Measurements from ENCODE around the gene CPT1A. TPM values are rescaled to one million over a fixed set of nuclear protein-coding genes. Genes with fewer than 3 reads are reported as not detected.

CPT1A gene
- total RNA-seq, result 7.2 TPM

DNA sequence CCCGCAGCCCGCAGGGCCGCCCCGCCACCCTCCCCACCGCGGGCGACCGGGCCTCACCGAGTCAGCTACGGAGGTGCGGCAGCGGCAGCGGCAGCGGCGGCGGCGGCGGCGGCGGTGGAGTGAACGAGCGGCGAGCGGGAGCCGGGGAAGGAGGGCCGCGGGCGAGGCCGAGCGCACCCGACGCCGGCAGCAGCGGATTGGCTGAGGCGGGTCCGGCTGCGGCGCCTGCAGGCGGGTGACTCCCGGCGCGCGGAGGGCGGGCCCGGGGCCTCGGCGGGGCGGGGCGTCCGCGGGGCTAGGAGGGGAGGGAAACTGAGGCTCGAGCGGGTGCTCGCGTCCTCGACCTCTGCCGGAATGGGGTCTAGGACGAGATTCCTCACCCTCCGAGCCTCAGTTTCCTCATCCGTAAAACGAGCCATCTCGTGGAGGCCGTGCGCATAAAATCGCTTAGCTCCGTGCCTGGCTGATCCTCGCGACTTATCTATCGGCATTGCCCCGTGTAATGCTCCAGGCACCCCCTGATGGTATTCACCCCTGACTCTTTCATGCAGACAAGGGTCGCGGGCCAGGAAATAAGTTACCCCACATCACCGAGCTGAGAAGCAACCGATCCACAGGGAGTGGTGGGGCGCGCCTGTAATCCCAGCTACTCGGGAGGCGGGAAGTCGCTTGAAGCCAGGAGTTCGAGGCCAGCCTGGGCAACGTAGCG is at the start of gene CPT1A:
Gene CPT1A, minus strand, starts transcription at position 199 of the 709 bp plus-strand sequence. CDS start 26,442 bp downstream, outside the sequence.

DNA sequence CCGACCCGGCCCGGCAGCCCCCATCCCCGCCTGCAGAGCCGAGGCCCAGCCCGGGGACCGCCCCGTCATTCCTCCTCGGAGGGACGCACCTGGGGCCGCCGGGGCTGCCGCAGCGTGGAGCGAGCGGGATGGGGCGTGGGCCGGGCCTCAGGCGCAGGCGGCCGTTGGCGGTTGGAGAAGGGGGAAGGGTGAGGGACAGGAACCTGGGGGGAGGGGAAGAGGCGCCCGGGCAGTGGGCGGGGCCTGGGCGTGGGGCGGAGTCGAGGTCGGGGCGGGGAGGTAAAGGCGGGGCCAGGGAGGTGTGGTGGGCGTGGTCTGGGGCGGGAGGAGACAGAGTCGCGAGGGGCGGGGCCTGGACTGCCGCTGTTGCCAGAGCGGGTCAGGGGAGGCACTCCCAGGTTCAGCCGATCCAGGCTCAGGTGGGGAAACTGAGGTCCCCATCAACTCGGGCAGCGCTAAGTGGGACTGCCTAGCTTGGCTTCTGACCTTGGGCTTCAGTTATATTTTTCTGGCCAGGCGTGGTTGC is 90.3 kb downstream of the CPT1A start, which contains the start of gene TESMIN:
Gene TESMIN, minus strand, starts transcription at position 190 of the 526 bp plus-strand sequence. CDS start 860 bp downstream, outside the sequence.

Other genes with a start within 250 kb of the CPT1A start
- gene GAL, start 157.4 kb downstream of the CPT1A start, total RNA-seq, result not detected
- not detected for gene TESMIN, start 90.4 kb downstream of the CPT1A start, total RNA-seq
- gene MRPL21, start 61.9 kb upstream of the CPT1A start, total RNA-seq, result 26.9 TPM
- 24.1 TPM for gene IGHMBP2, start 62.0 kb upstream of the CPT1A start, total RNA-seq
- gene MRGPRD, start 139.1 kb upstream of the CPT1A start, total RNA-seq, result not detected
- not detected for gene MRGPRF, start 171.3 kb upstream of the CPT1A start, total RNA-seq
- 21.9 TPM for gene TPCN2, start 207.0 kb upstream of the CPT1A start, total RNA-seq